MM.1S (cell line): ENCODE results near the gene UBE2A.

Experiments used
- CTCF ChIP-seq: fragments of 300-600 bp; sonication (generic); IDR thresholded peaks from 2 replicates; pipeline ENCODE4 v1.5.1; 2016; ENCODE audit warnings: antibody characterized with exemption, low read length, mixed read lengths
- EZH2 ChIP-seq: fragments of 300-600 bp; sonication (generic); optimal IDR thresholded peaks from 2 replicates; pipeline ENCODE3; 2017; ENCODE audit warnings: low read depth, mild to moderate bottlenecking, antibody characterized with exemption, low read length, mixed read lengths
- EZH2phosphoT487 ChIP-seq: fragments of 300-600 bp; sonication (generic); IDR thresholded peaks from 2 replicates; pipeline ENCODE4 v1.6.1; 2018; ENCODE audit warnings: antibody characterized with exemption, low read length

DNA sequence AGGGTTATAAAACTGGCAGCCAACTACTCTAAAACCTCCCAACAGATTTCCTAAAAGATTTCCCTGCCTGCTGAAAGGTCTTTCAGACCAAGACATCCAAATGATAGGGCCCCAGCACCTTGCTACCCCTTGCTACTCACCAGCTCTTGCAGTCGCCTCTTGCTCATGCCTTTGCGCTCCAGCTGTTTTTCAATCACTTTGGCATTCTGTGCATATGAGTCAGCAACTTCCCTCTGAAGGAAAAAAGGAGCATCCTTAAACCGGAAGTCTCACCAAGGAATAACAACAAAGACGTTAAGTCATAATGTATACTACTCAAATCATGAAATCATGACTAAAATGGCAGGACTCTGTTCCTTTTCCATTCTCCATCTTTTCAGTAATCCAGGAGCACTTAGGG, 33.2 kb upstream of the UBE2A start:
- TF ChIP-seq CTCF (no peak), EZH2 (no peak), EZH2phosphoT487 (no peak)
